NT2/D1 (cell line): ENCODE results near the gene THRA.

Experiments used
- YY1 ChIP-seq: IDR thresholded peaks from 2 replicates; pipeline ENCODE4 v1.6.1; 2011; ENCODE audit not compliant: insufficient read length, insufficient read depth
- ZNF274 ChIP-seq: IDR thresholded peaks from 2 replicates; pipeline ENCODE4 v1.6.1; 2011; ENCODE audit warnings: mild to moderate bottlenecking, low read depth, low read length

GRCh38 chr17:40068129-40068581 lies 5.4 kb downstream of the THRA start:
- TF ChIP-seq ZNF274 (no peak), YY1 (no peak)
